Hypothalamus (tissue), 51 donors: ENCODE data around the gene RAP1GAP2.

Experiments
- DNase-seq, 51 donors: peaks; one replicate each; lab custom pipeline; 2025; lab: John Stamatoyannopoulos, UW

RAP1GAP2 gene

DNA sequence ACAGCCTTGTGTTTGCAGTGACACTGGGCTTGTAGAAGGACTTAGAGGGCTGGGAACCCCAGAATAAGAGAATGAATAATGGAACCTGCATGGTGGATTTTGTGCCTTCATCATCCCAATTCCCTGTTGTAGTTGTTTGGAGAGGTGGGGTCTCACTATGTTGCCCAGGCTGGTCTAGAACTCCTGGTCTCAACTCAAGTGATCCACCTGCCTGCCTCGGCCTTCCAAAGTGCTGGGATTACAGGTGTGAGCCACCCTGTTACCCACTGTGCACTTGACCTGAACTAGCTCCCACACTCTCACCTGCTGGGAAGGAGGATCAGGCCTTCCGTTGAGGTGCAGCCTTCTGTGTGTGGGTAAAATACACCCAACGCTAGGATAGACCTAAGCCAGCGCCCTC, 55.4 kb downstream of the RAP1GAP2 start:
- no peak for DNase-seq

DNA sequence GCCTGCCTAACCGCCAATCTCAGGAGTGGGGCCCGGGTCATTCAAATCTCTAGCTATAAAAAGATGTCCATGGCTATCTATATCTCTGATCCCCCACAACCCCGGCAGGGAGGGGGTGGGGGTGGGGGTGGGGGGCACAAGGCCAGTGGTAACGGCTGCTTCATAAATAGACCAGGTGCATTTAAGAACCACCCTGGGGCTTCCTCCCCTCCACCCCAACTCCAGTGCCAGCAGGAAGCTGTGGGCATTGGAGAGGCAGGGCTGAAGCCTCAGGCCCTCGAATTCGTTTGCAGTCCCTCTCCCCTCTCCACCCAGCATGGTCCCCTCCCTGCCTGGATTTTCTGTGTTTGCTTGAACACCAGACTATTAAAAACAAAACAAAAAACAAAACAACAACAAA, 56.0 kb downstream of the RAP1GAP2 start:
- DNase-seq, result no peak

DNA sequence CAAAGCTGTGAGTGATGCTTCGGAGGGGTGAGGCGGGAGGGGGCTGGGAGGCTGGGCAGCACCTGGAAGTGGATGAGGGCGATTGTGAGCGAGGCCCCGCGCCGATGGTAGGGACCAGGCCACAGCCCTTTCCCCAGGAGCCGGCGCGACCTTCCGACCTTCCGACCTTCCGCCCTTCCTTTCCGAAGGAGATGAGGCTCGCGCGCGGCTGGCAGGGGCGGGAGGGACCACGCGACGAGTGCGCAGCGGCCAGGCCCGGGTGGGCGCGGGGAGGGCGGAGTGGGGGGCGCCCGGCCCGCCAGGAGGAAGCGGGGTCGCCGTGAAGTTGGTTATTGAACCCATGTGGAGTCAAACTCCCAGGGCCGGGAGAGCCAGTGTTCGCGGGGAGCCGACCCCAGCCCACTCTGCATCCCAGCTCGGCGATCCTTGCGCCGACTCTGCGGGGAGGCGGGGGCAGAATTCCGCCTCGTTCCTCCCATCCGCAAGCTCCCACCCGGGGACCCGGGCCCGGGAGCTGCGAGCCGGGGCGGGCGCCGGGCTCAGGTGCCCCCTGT, 56.6 kb downstream of the RAP1GAP2 start:
- no peak for DNase-seq

DNA sequence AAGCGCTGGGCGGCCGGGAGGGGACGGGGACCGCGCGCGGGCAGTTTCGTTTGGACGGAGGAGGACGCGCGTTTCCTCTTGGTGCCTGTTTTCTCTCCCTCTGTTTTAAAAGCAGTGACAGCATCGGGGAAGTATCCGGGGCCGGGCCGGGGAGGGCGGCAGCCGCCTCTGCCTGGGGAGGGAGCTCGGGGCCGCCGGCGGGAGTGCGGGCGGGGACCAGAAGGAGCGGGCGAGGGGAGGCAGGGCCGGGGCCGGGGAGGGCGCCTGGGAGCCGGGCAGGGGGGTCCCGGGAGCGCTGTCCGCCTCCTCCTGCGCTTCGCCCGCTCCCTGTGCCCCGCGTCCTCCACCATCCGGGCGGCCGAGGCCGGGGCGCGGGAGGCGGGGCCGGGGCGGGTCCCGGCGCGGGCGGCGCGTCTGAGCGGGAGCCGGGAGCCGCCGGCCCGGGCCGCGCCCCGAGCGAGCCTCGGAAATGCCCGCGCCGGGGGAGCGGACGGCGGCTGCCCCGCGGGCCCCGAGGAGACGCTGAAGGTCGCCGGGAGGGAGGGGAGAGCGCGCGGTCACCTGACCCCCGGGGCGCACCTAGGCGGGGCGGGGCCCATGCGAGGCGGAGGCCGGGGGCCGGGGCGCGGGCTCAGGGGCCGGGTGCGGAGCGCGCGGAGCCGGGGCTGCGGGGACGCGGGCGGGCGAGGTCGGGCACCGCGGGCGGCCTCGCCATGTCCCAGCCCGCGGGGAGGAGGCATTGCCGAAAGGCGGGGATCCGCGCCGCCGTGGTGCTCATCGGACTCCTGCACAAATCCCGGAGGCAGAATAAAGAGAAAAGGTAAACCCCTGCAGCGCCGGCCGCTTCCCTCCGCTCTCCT, 57.3 kb downstream of the RAP1GAP2 start:
- peak in 8 of 51 donors; percentile 10 to 45 (median 17) for DNase-seq

DNA sequence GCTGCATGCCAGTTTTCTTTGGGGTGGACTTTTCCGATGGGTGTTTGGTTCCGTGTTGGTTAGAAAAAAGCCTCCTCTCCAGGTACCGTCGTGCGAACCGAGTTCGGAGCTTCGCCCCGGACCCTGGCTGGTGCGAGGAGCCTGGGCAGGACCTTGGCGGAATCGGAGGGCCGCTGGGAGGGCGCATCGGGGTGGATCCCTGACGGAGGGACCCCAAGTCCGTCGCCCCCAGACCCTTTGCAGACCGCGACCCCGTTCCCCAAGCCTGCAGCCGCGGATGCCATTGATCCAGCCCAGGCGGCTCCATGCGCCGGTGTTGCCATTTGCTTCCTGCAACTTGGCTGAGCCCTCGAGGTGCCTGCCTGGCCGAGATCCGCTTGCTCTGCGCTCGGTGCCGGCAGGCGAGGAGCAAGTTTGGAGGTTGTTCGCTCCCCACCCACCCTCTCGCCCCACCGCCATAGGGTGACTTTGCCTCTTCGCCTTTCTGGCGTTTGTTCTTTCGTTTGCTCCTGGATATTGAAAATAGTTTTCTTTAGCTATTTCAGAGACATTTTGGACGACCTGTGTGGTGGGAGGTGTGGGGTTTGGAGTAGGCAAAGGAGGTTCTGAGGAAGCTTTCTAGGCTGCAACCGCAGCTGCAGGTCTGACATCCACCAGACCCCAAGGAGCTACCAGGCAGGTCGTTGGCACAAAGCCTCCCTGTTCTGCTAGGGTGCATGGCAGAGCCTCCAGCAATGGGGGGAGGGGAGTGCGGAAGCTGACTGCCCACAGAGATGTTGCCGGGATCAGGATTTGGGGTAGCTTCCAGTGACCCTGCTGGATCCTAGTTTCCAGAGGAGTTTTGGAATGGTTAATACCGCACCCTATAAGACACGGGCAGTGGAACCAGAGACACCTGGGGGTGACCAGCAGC, 58.2 kb downstream of the RAP1GAP2 start:
- DNase-seq, result peak in 2 of 51 donors; percentile 3 to 8

DNA sequence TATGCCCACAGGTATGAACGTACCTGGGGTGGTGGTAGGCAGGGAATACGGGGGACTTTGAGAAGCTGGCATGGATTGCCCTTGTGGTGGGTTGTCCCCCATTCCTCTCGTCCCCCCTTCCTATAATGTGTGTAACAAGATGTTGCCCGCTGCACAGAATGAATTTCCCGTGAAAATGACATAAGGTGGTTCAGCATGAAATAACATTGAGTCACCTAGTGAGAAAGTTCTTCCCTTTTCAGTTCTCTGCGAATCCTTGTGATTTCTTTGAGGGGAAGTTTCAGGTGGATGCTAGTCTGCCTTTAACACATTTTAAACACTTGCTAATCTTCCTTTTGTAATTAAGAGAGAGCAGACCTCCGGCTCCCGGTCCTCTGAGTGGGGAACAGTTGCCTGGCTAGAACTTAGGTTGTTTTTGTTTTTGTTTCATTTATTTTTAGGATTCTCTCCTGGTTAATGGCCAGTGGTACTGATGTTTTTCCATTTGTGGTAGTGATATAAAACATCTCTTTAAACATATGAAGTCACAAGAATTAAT, 58.9 kb downstream of the RAP1GAP2 start:
- DNase-seq, result no peak

DNA sequence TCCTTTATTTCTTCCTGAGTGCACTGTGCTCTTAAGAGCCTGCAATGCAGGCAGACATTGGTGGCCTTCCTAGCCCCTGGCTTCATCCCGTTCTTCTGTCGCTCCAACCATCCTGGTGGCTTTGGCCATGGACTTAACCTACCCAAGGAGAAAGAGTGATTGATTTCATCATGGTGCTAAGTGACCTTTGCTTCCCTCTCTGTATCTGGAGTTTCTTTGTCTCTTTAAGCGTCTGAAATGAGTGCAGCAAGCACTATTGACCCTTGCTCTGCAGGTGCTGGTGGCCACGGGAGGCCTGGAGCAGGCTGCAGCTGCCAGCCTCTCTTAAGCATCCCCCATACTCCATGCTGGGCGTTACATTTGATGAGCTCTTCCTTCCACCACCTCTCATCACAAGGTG, 60.5 kb downstream of the RAP1GAP2 start:
- no peak for DNase-seq

DNA sequence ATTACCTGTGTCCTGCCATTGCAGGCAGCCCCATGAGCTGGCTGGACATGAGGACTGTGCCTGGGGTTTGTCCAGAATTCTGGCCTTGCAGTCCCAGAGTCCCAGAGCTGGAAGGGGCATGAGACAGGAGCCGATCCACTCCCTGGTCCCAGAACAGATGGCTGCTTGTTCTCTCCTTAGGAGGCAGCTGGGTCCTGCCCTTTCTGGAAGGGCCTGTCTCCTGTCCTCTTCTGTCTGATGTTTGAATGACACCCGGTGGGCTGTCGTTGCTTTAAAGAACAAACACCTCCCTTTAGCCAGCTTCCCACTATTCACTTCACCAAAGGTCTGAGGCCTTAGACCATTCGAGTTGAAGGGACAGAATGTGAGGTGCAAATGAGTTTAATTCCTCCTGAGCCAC, 63.8 kb downstream of the RAP1GAP2 start:
- no peak for DNase-seq

DNA sequence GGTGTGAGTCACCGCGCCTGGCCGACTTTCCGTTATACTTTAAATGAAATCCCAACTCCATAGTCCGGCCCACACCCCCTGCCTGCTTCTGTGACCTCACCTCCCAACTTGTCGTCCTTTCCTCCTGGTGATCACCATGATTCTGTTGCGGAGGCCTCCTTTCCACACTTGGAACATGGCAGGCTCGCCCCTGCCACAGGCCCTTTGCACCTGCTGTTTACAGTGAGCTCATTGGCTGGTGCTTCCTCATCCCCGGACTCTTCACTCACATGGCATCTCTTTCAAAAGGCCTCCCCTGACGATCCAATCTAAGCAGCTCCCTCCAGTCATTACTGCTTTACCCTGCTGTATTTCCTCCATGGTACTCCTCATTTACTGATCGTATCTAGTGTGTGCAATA, 64.6 kb downstream of the RAP1GAP2 start:
- DNase-seq, result no peak

DNA sequence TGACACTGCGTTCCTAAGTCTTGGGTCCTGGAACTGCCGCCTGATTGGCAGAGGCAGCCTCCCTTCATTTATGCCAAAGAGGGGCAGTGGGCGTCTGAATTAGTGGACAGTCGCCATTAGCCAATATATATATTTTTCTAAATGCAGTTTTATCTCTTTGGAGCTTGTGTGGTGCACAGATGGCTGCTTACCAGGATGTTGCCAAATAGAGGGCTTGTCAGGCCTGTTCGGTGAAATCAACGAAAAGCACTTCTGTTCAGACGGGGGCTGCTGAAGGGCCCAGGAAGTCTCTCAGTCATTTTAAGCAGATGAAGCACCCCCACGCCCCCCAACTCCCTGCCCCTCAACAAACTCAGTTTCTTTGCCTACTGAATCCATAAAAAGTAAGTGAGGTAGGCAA, 66.0 kb downstream of the RAP1GAP2 start:
- no peak for DNase-seq

DNA sequence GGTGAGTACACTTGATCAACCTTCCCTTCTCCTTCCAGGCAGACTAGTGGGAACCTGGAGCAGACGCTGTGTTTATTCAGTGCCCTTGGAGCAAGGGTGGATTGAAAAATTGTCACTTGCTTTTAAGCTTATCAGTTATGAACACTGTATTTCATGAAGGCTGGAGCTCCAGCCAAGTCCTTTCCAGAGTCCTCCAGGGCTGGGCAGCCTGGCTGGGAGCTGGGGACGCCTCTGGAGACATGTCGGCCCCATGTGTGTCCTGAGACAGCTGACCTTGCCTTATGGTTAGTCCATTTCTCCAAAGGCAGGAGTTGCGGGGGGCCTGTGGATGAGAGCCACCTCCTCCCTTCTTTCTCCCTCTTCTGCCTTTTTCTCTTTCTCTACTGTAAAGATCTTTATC, 67.0 kb downstream of the RAP1GAP2 start:
- no peak for DNase-seq

DNA sequence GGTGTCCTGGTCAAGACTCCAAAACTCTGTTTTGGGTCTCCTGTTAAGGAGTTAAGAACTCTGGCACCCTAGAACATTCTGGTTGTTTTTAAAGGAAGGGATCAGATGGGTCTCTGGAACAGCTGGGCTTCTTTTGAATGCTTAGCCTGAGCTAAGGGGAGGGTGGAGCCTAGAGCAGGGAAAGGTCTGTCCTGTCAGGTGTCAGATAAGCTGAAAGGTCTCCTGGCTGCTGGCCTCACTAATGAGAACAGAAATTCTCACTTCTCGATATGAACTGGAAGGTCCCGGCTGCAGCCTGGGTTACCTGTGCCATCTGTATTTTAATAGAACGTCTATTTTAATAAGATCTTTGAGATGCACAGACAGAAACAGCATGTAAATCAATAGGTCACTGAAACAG, 69.0 kb downstream of the RAP1GAP2 start:
- DNase-seq, result no peak

DNA sequence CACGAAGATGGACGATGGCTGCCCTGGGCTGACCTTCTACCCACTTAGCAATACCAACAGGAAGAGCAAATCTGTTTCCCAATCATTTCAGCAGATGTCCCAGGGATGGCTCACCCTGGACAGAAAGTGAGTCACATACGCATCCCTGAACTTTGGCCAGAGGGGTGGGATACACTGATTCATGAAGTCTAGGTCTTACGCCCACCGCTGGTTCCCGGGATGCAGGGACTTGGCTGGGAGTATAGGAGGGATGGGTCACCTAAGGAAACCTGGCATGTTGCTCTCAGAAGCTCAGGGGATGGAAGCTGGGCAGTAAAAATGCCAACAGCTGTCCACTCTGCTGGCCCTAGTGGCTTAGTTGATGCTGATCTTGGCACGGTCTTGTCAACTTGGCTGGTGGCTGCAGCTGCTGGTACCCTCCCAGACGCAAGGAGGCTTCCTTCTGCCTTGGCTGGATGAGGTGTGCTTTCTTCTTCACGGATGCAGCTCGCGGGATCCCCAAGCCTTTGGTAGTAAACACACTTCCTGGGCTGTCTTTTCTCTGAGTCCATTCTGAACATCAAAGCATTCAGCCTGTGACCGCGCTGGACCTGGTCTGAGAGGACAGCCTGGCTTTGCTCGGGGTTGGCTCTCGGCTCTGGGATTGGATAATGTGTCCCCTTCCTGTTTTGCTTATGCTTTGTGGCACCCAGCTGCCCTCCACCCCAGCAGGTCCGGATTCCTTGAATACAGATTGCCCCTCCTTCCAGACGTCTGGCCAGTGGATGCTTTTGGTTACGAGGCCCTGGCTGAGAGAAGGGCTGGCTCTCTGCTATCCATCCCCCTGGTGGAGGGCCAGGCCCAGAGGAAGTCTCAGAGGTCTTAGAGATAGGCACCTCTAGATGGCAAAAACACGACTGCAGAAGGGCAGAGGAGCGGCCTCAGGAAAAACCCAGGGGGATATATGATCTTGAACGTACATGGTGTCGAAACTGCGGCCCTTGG, 71.5 kb downstream of the RAP1GAP2 start:
- no peak for DNase-seq

DNA sequence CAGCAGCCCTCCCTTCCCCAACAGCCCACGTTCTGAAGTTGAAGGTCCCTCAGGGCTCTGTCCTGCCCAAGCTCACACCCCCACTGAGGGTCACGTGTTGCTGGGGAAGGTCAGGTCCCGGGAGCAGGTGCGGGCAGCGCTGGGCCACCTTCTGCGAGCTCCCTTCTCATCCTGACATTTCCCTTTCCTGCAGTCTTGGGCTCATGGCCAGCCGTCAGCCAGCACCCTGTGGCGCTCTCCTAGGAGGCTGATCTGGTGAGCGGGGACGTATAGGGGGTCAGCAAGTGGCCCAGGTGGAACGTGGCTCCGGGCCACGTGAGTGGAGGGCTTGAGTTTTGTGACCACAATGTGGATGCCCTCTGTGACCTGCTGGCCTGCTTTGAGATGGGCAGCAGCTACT, 73.4 kb downstream of the RAP1GAP2 start:
- no peak for DNase-seq

DNA sequence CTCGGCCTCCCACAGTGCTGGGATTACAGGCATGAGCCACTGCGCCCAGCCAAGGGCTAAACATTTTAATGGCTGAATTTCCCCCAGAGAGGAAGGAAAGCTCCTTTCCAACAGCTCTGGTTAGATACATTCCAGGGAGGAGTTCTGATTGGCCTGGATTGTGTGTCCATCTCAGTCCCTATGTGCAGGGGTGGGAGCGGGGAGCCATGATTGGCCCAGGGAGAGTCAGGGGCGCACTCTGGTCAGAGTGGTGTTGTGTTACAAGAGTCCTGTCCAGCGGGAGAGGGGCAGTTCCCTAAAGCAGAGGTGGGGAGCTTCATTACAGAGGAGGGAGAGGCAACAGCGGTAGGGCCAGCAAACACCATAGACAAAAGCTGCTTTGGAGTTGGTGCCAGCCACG, 75.0 kb downstream of the RAP1GAP2 start:
- DNase-seq, result no peak

DNA sequence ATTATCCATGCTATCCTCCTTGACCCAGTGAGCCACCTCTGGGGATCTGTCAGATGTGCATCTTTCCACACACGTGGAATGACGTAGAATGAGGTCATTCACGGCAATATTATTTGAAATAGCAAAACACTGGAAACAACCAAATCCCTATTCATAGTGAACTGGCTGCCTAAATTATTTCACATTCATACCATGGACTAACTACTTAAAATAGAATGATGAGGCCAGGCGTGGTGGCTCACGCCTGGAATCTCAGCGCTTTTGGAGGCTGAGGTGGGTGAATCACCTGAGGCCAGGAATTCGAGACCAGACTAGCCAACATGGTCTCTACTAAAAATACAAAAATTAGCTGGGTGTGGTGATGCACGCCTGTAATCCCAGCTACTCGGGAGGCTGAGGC, 75.5 kb downstream of the RAP1GAP2 start:
- DNase-seq, result no peak

DNA sequence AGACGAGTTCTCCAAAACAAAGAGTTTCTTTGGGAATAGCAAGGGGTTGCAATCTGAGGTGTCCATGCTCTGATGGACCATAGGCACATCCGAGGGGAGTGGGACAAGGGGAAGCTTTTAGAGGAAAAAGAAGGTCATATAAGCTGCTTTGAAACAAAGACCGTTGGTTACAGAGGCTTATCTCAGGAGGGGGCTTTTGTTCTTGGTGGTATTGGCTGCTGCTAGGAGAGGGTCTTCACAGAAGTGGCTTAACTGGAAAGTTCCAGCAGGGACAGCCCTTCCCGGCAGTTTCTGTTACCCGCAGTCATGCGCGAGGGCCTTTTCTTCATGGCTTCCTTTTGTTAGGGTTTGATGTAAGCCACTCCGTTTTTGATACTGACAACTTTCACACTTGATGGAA, 76.0 kb downstream of the RAP1GAP2 start:
- no peak for DNase-seq

DNA sequence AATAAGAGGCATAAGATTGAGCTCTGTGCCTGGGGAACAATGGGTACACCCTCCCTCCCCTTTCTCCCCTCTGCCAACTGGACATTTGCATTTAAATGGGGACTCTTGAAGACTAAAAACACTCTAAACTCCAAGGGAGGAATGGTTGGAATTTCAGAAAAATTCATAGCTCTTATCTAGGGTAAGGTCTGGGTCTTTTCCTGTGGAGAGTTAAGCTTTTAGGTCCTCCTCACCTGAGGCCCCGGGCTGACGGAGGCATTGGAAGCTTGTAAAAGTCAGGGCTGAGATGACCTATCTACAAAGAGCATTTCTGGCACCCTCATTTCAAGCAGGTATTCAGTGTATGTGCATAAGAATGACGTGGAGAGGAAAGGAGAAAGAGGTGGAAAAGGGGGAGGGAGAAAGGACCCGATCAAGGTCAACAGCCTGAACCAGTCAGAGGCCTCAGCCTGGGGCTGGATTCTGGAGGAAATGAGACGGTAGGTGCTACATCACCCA, 78.0 kb downstream of the RAP1GAP2 start:
- no peak for DNase-seq

DNA sequence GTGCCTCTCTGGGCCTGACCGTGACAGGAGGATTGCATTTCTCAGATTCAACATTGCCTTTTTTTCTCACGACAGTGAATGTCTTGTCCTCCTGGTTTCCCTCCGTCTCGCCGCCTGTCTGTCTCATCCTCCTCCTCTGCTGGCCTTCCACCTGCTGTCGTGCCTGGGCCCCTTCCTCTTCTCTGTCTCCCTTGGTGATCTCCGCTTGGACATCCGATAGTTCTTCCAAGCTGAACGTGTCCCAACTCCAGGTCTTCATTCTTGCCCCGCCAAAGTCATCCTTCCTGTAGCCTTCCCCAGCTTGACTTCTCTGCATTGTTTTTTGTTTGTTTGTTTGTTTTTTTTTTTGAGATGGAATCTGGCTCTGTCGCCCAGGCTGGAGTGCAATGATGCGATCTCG, 79.4 kb downstream of the RAP1GAP2 start:
- no peak for DNase-seq

DNA sequence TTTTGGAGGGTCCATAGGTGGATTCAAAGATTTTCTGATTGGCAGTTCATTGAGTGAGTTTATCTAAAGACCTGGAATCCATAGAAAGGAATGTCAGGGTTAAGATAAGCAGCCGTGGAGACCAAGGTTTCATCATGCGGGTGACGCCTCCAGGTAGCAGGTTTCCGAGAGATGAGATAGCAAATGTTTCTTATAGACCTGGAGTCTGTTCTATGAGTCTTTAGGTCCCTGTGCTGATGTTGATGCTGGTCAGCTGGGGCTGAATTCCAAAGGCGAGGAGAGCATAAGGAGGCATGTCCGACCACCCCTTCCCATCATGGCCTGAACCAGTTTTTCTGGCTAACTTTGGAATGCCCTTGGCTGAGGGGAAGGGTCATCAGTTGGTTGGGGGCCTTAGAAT, 80.2 kb downstream of the RAP1GAP2 start:
- DNase-seq, result no peak
